Osteocyte (in vitro differentiated cells): ENCODE data around the gene SHC2. TPM values are rescaled to one million over a fixed set of nuclear protein-coding genes. Genes with fewer than 3 reads are reported as not detected.
"Not testable (repeated sequence)": the region's sequence is repeated elsewhere in the genome, so short reads cannot be mapped to it uniquely, and the experiment has no call there.

Experiments
- DNase-seq: peaks from one replicate; pipeline ENCODE4 v3.0.0; 2021; ENCODE audit warnings: mixed read lengths; ENCODE audit not compliant: unreplicated experiment; ENCODE audit errors: extremely low spot score
- H3K27ac Mint-ChIP-seq: one replicate; pipeline ENCODE4 v1.8.0; 2021; ENCODE audit warnings: mild to moderate bottlenecking, mixed read lengths; ENCODE audit not compliant: unreplicated experiment
- H3K27me3 Mint-ChIP-seq: one replicate; pipeline ENCODE4 v1.8.0; 2021; ENCODE audit warnings: mixed read lengths; ENCODE audit not compliant: unreplicated experiment
- H3K36me3 Mint-ChIP-seq: one replicate; pipeline ENCODE4 v1.8.0; 2021; ENCODE audit warnings: mixed read lengths; ENCODE audit not compliant: unreplicated experiment
- H3K4me1 Mint-ChIP-seq: one replicate; pipeline ENCODE4 v1.8.0; 2021; ENCODE audit warnings: mixed read lengths; ENCODE audit not compliant: unreplicated experiment
- H3K4me3 Mint-ChIP-seq: one replicate; pipeline ENCODE4 v1.8.0; 2021; ENCODE audit warnings: mild to moderate bottlenecking, moderate library complexity, mixed read lengths; ENCODE audit not compliant: unreplicated experiment
- H3K9me3 Mint-ChIP-seq: one replicate; pipeline ENCODE4 v1.8.0; 2021; ENCODE audit warnings: mixed read lengths; ENCODE audit not compliant: unreplicated experiment
- CTCF ChIP-seq: fragments of 200-600 bp; sonication (generic); IDR thresholded peaks from 2 replicates; pipeline ENCODE4 v1.5.0; 2021; ENCODE audit warnings: antibody characterized with exemption, mild to moderate bottlenecking, moderate library complexity
- total RNA-seq: library from RNA; stranded (reverse); gene quantifications from 2 replicates; pipeline ENCODE4 v1.2.1, GENCODE V29; 2021

Gene SHC2
- total RNA-seq, 1 donor from 2014 or later = 61.7 TPM

DNA sequence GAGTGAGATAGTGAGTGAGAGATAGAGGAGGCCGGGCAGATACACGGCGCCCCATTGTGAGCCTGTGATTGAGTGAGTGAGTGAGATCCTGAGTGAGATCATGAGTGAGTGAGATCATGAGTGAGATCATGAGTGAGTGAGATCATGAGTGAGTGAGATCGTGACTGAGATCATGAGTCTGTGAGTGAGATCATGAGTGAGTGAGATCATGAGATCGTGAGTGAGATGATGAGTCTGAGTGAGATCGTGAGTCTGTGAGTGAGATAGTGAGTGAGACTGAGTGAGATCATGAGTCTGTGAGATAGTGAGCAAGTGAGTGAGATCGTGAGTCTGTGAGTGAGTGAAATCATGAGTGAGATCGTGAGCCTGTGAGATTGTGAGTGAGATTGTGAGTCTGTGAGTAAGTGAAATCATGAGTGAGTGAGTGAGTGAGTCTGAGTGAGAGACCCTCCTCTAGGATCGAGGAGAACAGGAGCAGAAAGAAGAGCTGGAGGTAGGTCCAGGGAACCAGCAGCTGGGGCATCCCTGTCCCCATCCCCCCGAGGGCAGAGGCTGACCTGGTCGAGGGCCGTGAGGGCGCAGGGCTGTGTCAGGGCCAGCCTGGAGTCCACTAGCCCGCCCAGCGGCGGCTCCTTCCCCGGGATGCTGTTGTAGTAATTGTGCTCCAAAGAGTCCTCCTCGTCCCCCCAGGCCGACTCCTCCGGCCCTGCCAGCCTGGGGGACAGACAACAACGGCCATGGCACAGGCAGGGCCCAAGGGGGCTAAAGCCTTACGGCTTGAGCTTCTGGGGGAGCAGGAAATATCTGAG, 26.5 kb downstream of the SHC2 start:
- H3K27ac Mint-ChIP-seq = no peak overlapping the region
- no peaks in the 10 kb centered on the region for H3K9me3 Mint-ChIP-seq
- TF ChIP-seq CTCF = no peak
- H3K4me3 Mint-ChIP-seq = no peak overlapping the region
- no peaks in the 10 kb centered on the region for H3K27me3 Mint-ChIP-seq
- peaks cover 15% of the 10 kb centered on the region for H3K36me3 Mint-ChIP-seq
- no peak for DNase-seq
- H3K4me1 Mint-ChIP-seq = no peaks in the 10 kb centered on the region

GRCh38 chr19:430701-431100, 30.1 kb downstream of the SHC2 start:
- Mint-ChIP-seq H3K36me3 (peaks cover 15% of the 10 kb centered on the region), H3K4me3 (no peak overlapping the region), H3K9me3 (no peaks in the 10 kb centered on the region), H3K27ac (no peak overlapping the region), H3K27me3 (no peaks in the 10 kb centered on the region), H3K4me1 (peaks cover 2% of the 10 kb centered on the region)
- no peak for DNase-seq
- no peak for TF ChIP-seq CTCF

- no peak for TF ChIP-seq CTCF
- no peak overlapping the region for H3K27ac Mint-ChIP-seq
- no peaks in the 10 kb centered on the region for H3K27me3 Mint-ChIP-seq
- no peak for DNase-seq
- no peaks in the 10 kb centered on the region for H3K9me3 Mint-ChIP-seq
- H3K4me3 Mint-ChIP-seq = no peak overlapping the region
- peaks cover 2% of the 10 kb centered on the region for H3K4me1 Mint-ChIP-seq
- peaks cover 15% of the 10 kb centered on the region for H3K36me3 Mint-ChIP-seq
These were observed 32.7 kb downstream of the SHC2 start for GRCh38 chr19:428149-428548.

GRCh38 chr19:427675-428074, 33.2 kb downstream of the SHC2 start:
- not testable (repeated sequence) for H3K27ac Mint-ChIP-seq, H3K4me1 Mint-ChIP-seq
- peaks cover 15% of the 10 kb centered on the region for H3K36me3 Mint-ChIP-seq

GRCh38 chr19:426725-427445, 33.9 kb downstream of the SHC2 start:
- Mint-ChIP-seq H3K36me3 (peaks cover 15% of the 10 kb centered on the region), H3K4me1 (peaks cover 2% of the 10 kb centered on the region), H3K4me3 (no peak overlapping the region), H3K27ac (no peak overlapping the region), H3K9me3 (no peaks in the 10 kb centered on the region), H3K27me3 (no peaks in the 10 kb centered on the region)
- no peak for DNase-seq
- TF ChIP-seq CTCF = no peak

More at GRCh38 chr19:427675-428074, 33.2 kb downstream of the SHC2 start:
- H3K4me3 Mint-ChIP-seq, DNase-seq, H3K27me3 Mint-ChIP-seq, H3K9me3 Mint-ChIP-seq: not testable (repeated sequence)
